K562 (cell line): Measurements from ENCODE around the gene ITPR1. TPM values are rescaled to one million over a fixed set of nuclear protein-coding genes. Genes with fewer than 3 reads are reported as not detected.

Experiments
- ATAC-seq: fragments of 200-7000 bp; cut with Tn5 transposase; 3 replicates; pipeline ENCODE4 v1.9.1; 2020; ENCODE audit warnings: moderate library complexity
- BruUV-seq: library from RNA; stranded (reverse); fragments of 400-500 nt; replicated peaks from 2 replicates; lab custom pipeline; 2021; lab: Mats Ljungman, UMichigan
- CTCF ChIA-PET: fragments of 300-600 bp; formaldehyde crosslinking; extraction: SDS; loops from one replicate; lab custom pipeline; 2021; ENCODE audit warnings: low intra/inter-chr PET ratio; lab: Yijun Ruan, JAX
- POLR2A ChIA-PET: fragments of 300-600, 350-650 bp; sonication (Branson Sonifier 250); formaldehyde crosslinking; extraction: SDS; loops from one replicate; lab custom pipeline; 2021; ENCODE audit warnings: antibody characterized with exemption, inconsistent platforms; lab: Yijun Ruan, JAX
- DNase-seq, 4 experiments: peaks; one replicate each; pipeline versions ENCODE4 v3.0.0 to v3.0.0-alpha.2; 2011 to 2018; ENCODE audit warnings: low spot score in 3 of 4, mixed read lengths in 3 of 4; ENCODE audit errors: extremely low read depth in 1 of 4
- FAIRE-seq: peaks from 2 replicates; lab custom pipeline; 2011; peaks lifted over from hg19 to GRCh38; lab: Jason Lieb, UNC
- H2AFZ ChIP-seq: 2 replicates; pipeline ENCODE4 v1.6.0; 2011; ENCODE audit warnings: low read depth, low read length, control low read depth, inconsistent platforms
- H3K27ac ChIP-seq: fragments of 200-600 bp; 3 replicates; pipeline ENCODE4 v1.8.0; 2011; ENCODE audit warnings: low read depth, mild to moderate bottlenecking, control low read depth, inconsistent platforms, low read length, moderate library complexity, mixed read lengths; ENCODE audit errors: extremely low read depth
- H3K27me3 ChIP-seq, 2 experiments: fragments of 300-600 bp in 1 of 2; 2 replicates in 1 of 2; 3 replicates in 1 of 2; pipeline versions ENCODE4 v1.6.0 to v1.8.0; 2011; ENCODE audit warnings: inconsistent platforms in 2 of 2, low read length in 2 of 2, mild to moderate bottlenecking in 1 of 2, mixed read lengths in 1 of 2, moderate library complexity in 1 of 2; ENCODE audit not compliant: control insufficient read depth in 2 of 2, insufficient read depth in 2 of 2
- H3K36me3 ChIP-seq: fragments of 300-600 bp; 3 replicates; pipeline ENCODE4 v1.8.0; 2011; ENCODE audit warnings: mild to moderate bottlenecking, low read length, inconsistent platforms; ENCODE audit not compliant: control insufficient read depth, insufficient read depth
- H3K4me1 ChIP-seq, 2 experiments: fragments of 200-600 bp in 1 of 2; replicated peaks in 1 of 2; 2 replicates in 1 of 2; 3 replicates in 1 of 2; pipeline versions ENCODE4 v1.5.1 to v1.8.0; 2011; ENCODE audit warnings: inconsistent platforms in 2 of 2, low read length in 2 of 2, mild to moderate bottlenecking in 1 of 2, mixed read lengths in 1 of 2, moderate library complexity in 1 of 2; ENCODE audit not compliant: control insufficient read depth in 2 of 2, insufficient read depth in 2 of 2
- H3K4me2 ChIP-seq: 2 replicates; pipeline ENCODE4 v1.6.1; 2011; ENCODE audit warnings: low read length, control low read depth, inconsistent platforms, mixed read lengths; ENCODE audit not compliant: insufficient read depth
- H3K4me3 ChIP-seq: fragments of 200-600 bp; sonication (generic), shearing (Covaris generic); 2 replicates; pipeline ENCODE4 v1.5.1; 2016; ENCODE audit warnings: control low read depth, inconsistent platforms
- H3K79me2 ChIP-seq: fragments of 200-600 bp; 3 replicates; pipeline ENCODE4 v1.8.0; 2011; ENCODE audit warnings: low read length, inconsistent platforms; ENCODE audit not compliant: control insufficient read depth, insufficient read depth
- H3K9ac ChIP-seq, 2 experiments: 2 replicates each; pipeline versions ENCODE4 v1.6.0 to v1.6.1; 2011; ENCODE audit warnings: low read depth in 2 of 2, low read length in 2 of 2, control low read depth in 1 of 2, inconsistent platforms in 1 of 2, mild to moderate bottlenecking in 1 of 2, mixed read lengths in 1 of 2; ENCODE audit not compliant: insufficient read depth in 1 of 2
- H3K9me1 ChIP-seq: one replicate; pipeline ENCODE4 v1.6.0; 2011; ENCODE audit warnings: inconsistent platforms, mild to moderate bottlenecking, low read length, moderate library complexity; ENCODE audit not compliant: control insufficient read depth, insufficient read depth
- H3K9me3 ChIP-seq: replicated peaks from 2 replicates; pipeline ENCODE4 v1.5.1; 2011; ENCODE audit warnings: low read depth, low read length, inconsistent platforms; ENCODE audit not compliant: control insufficient read depth, insufficient read depth
- H4K20me1 ChIP-seq: replicated peaks from 2 replicates; pipeline ENCODE4 v1.6.1; 2011; ENCODE audit warnings: low read length, inconsistent platforms, mixed read lengths; ENCODE audit not compliant: control insufficient read depth, insufficient read depth
- KDM1A ChIP-seq, 2 experiments: fragments of 450-650 bp; IDR thresholded peaks; 2 replicates each; pipeline ENCODE4 v1.6.1; 2016; ENCODE audit warnings: mild to moderate bottlenecking in 2 of 2
- NR2C2 ChIP-seq, 2 experiments: fragments of 200-800 bp in 1 of 2; sonication (Bioruptor generic) in 1 of 2; sonication (generic) in 1 of 2; formaldehyde crosslinking in 1 of 2; IDR thresholded peaks; 2 replicates each; pipeline versions ENCODE4 v1.6.1 to v1.8.0; 2016 to 2022; ENCODE audit warnings: mild to moderate bottlenecking in 1 of 2, missing compliant biosample characterization in 1 of 2, missing genetic modification characterization in 1 of 2, missing genetic modification reagents in 1 of 2
- SRF ChIP-seq, 2 experiments: fragments of 250-450, 450-650 bp in 1 of 2; sonication (Bioruptor Pico) in 1 of 2; sonication (generic) in 1 of 2; formaldehyde crosslinking; IDR thresholded peaks; 2 replicates each; pipeline versions ENCODE4 v1.5.0 to v1.5.1; 2020 to 2022; ENCODE audit warnings: mild to moderate bottlenecking in 1 of 2, missing genetic modification reagents in 1 of 2
- ZNF280B ChIP-seq: fragments of 250-450 bp; sonication (Bioruptor Pico); IDR thresholded peaks from 2 replicates; pipeline ENCODE4 v1.5.1; 2021; ENCODE audit warnings: mild to moderate bottlenecking
- ZSCAN29 ChIP-seq: fragments of 450-650 bp; IDR thresholded peaks from 2 replicates; pipeline ENCODE4 v1.6.1; 2017
- WGBS: fragments of 100-300 bp; shearing (Covaris generic); methylation state at CpG from one replicate; pipeline ENCODE4 v1.1.6; 2016; ENCODE audit warnings: low coverage, mixed read lengths; ENCODE audit not compliant: insufficient coverage; ENCODE audit errors: missing lambda C conversion rate; 5-methylcytosine and 5-hydroxymethylcytosine counted together
- in situ Hi-C: fragments of 300-500 bp; cut with MboI; formaldehyde crosslinking; loops from 4 replicates; pipeline ENCODE4 v1.15.0; 2018; ENCODE audit warnings: inconsistent platforms, mixed read lengths
- intact Hi-C: fragments of 100-400 bp; cut with micrococcal nuclease; formaldehyde crosslinking; loops from 2 replicates; pipeline ENCODE4 v1.14.2; 2022
- polyA plus RNA-seq, 8 experiments: library from polyadenylated mRNA; depleted of rRNA in 4 of 8; stranded (reverse) in 5 of 8; unstranded in 3 of 8; fragments of >200 nt; fragmentation: Nextera tagmentation in 2 of 8; fragmentation: Illumina TruSeq in 1 of 8; extraction: Ambion mirVana in 2 of 8; extraction: Trizol in 1 of 8; gene quantifications; 2 replicates each; pipeline versions ENCODE4 v1.2.1 to v1.2.3, GENCODE V29; 2011 to 2014; ENCODE audit warnings: inconsistent platforms in 1 of 8, missing spikeins in 1 of 8
- total RNA-seq, 7 experiments: library from RNA; depleted of rRNA in 6 of 7; stranded (reverse); fragments of >200 nt in 6 of 7; fragmentation: Illumina TruSeq in 2 of 7; extraction: Trizol in 2 of 7; gene quantifications; 2 replicates each; pipeline versions ENCODE4 v1.2.1 to v1.2.3, GENCODE V29; 2011 to 2021; ENCODE audit warnings: low replicate concordance in 1 of 7

ITPR1 gene
- total and polyA plus RNA-seq, 9 of the 15 experiments (the other 6 are each of a cell fraction or from before 2014, with no cell fraction given): 22.4 to 40.0 (median 27.4) TPM

- in situ Hi-C loops: loop anchor here (5.0 kb wide), 1 partner anchor 160 kb away; the partner anchor contains the start of gene BHLHE40
- 0 out of 2 replicates have a peak, but pooled peaks have one; percentile 25 for TF ChIP-seq ZNF280B
- TF ChIP-seq KDM1A (IDR thresholded peaks at IDR 0.05): peak in 1 of 2 experiments; percentile 85; a peak in 2 of 4 replicates
- TF ChIP-seq ZSCAN29: no peak
- TF ChIP-seq SRF (CRISPR knock-in tag; IDR thresholded peaks at IDR 0.05): 0 out of 4 replicates have a peak, but pooled peaks of 1 of the 2 experiments have one; percentile 16
- TF ChIP-seq NR2C2 (CRISPR knock-in tag; IDR thresholded peaks at IDR 0.05): no peak
- 0 out of 2 replicates have a peak, but pooled peaks have one; percentile 3 for TF ChIP-seq NR2C2 (tag; IDR thresholded peaks at IDR 0.05)
- H3K4me2 ChIP-seq: peak overlapping the region; percentile 96
- H4K20me1 ChIP-seq: no peaks in the 10 kb centered on the region
- DNase-seq (no peak), ATAC-seq (no peak), FAIRE-seq (no peak)
- peak overlapping the region; percentile 39 for H3K4me3 ChIP-seq
- H3K9ac ChIP-seq: peak overlapping the region in 1 of 2 experiments; percentile 79; a peak in 2 of 4 replicates
- intact Hi-C loops: no loop called here
- no peaks in the 10 kb centered on the region for H3K9me3 ChIP-seq
- H2AFZ ChIP-seq: no peak overlapping the region; the same call in 1 of the 2 replicates
- CTCF ChIA-PET: no interaction called here
- peaks cover 63% of the 10 kb centered on the region for H3K36me3 ChIP-seq
- H3K9me1 ChIP-seq: no peaks in the 10 kb centered on the region
- POLR2A ChIA-PET: interaction anchor here (0.6 to 4.9 kb wide), 8 partner anchors 9 to 380 kb away, joined by 3 to 61 read pairs (median 4); no protein-coding TSS in a partner anchor
- H3K27ac ChIP-seq: peak overlapping the region; percentile 21; the same call in 2 of the 3 replicates
- H3K4me1 ChIP-seq: peaks cover 25 to 83% of the 10 kb centered on the region in 2 experiments
- peaks cover 66% of the 10 kb centered on the region for H3K79me2 ChIP-seq
- WGBS: 23% methylated on average over 2 of the region's 2 CpGs
- BruUV-seq: no TSS peak
- H3K27me3 ChIP-seq: no peaks in the 10 kb centered on the region
Observed at GRCh38 chr3:4817128-4817527, 324.0 kb downstream of the ITPR1 start.
